Psoas muscle (tissue), 8 donors: ENCODE measurements around the gene SORBS2. TPM values are rescaled to one million over a fixed set of nuclear protein-coding genes. Genes with fewer than 3 reads are reported as not detected.

Source experiments
- ATAC-seq, 4 donors: fragments of 200-7000 bp; cut with Tn5 transposase; one replicate each; pipeline ENCODE4 v1.9.1; 2020; ENCODE audit warnings: moderate library complexity in 3 of 4, mild to moderate bottlenecking in 2 of 4
- DNase-seq, 2 donors: peaks; one replicate each; pipeline ENCODE4 v3.0.0-alpha.2; 2020
- H3K27ac ChIP-seq: fragments of 200-600 bp; one replicate; pipeline ENCODE4 v1.8.0; 2022
- H3K27me3 ChIP-seq, 3 donors: fragments of 200-600 bp in 1 of 3; one replicate each; pipeline versions ENCODE4 v1.6.1 to v1.8.0; 2013 to 2022; ENCODE audit warnings: low read length in 2 of 3, mild to moderate bottlenecking in 2 of 3, moderate library complexity in 1 of 3; ENCODE audit not compliant: insufficient read depth in 3 of 3
- H3K36me3 ChIP-seq, 2 donors: fragments of 200-600 bp in 1 of 2; one replicate each; pipeline versions ENCODE4 v1.6.1 to v1.8.0; 2013 to 2022; ENCODE audit warnings: low read depth in 1 of 2, mild to moderate bottlenecking in 1 of 2, moderate library complexity in 1 of 2; ENCODE audit not compliant: insufficient read depth in 1 of 2
- H3K4me1 ChIP-seq: fragments of 200-600 bp; one replicate; pipeline ENCODE4 v1.8.0; 2022
- H3K4me3 ChIP-seq: fragments of 200-600 bp; one replicate; pipeline ENCODE4 v1.8.0; 2022; ENCODE audit warnings: mild to moderate bottlenecking
- H3K9me3 ChIP-seq: fragments of 200-600 bp; one replicate; pipeline ENCODE4 v1.8.0; 2022
- CTCF ChIP-seq: fragments of 200-600 bp; IDR thresholded peaks from one replicate; pipeline ENCODE4 v1.8.0; 2022; ENCODE audit warnings: antibody characterized with exemption
- WGBS, 3 donors: extraction: QIAGEN DNeasy Blood & Tissue Kit; methylation state at CpG; one replicate each; pipeline versions ENCODE4 v1.1.6 to v1.1.7; 2013; 5-methylcytosine and 5-hydroxymethylcytosine counted together
- intact Hi-C, 2 donors: fragments of 100-400 bp; cut with DNase I; formaldehyde crosslinking; loops; one replicate each; pipeline versions ENCODE4 v1.11.0 to v1.14.2; 2022
- polyA plus RNA-seq, 3 donors: library from polyadenylated mRNA; stranded (reverse); fragments of 200-250 nt; gene quantifications; one replicate each; pipeline ENCODE4 v1.2.3, GENCODE V29; 2013
- total RNA-seq, 4 donors: library from RNA; stranded (reverse); fragmentation: NEBNext Ultra II Directional in 2 of 4; extraction: Animal tissue kit (Norgen Biotek cat#: 25700) in 2 of 4; gene quantifications; one replicate each; pipeline versions ENCODE4 v1.2.1 to v1.2.4, GENCODE V29; 2021 to 2023
- donor health status: healthy with polysubstance abuse.
- donor health status: DM: no; HTN: no; CAD: no; lungs with moderate emphysema.
- donor health status: Bipolar disorder and iron deficiency.
- donor health status: healthy.
- donor health status: DM: yes; HTN: yes; CAD: no.
- donor health status: DM: no; HTN: no; CAD: no.
- donor health status: DM: no; HTN: no; CAD: no.
- donor health status: DM: yes; HTN: yes; CAD: no.

The SORBS2 gene
- total and polyA plus RNA-seq, 7 donors = 2.5 to 30.4 (median 7.2) TPM

DNA sequence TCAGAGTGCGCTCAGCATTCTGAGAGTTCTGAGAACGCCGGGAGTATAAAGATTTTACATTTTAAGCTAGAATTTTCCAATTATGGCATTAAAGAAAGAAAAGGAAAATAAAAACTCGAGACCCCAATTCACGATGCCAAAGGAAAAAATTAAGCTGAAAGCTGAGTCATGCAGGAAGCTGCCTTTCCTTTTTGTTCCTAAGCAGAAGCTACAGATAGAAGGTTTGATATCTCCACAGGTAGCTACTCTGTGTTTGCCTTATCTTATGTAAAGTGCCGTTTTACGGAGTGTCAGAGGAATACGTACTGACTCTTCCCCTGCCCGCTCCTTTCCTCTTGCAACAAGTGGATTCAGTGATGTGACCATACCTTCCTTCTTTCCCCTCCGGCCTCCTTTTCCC is 10.8 kb upstream of the SORBS2 start:
- TF ChIP-seq CTCF = no peak
- no peak for DNase-seq
- no peaks in the 10 kb centered on the region for H3K4me1 ChIP-seq
- no peak for ATAC-seq
- H3K9me3 ChIP-seq = no peaks in the 10 kb centered on the region
- peaks cover 0 to 2% (median 0%) of the 10 kb centered on the region in 3 donors for H3K27me3 ChIP-seq
- no peak overlapping the region for H3K27ac ChIP-seq
- no peak overlapping the region for H3K4me3 ChIP-seq
- 80 to 83% (median 83%) methylated on average over 10 of the region's 10 CpGs for WGBS, 3 donors
- intact Hi-C loops = no loop called here
- no peaks in the 10 kb centered on the region for H3K36me3 ChIP-seq

DNA sequence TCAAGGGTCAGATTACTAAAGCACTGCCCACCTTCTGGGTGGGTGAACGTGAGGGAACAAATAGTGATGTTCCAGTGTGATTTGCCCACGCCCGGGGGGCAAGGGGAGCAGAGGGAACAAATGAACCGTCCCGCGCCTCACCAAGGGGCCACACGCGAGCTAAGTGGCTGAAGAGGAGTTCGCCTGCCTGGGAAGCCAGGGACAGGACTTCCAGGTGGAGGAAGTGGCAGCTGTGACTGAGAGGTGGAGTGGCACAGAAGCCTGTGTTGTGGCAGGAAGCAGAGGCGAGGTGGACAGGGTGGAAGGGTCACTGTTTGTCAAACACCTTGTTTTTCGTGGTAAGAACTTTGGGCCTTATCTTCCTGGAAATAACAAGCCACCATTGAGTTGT is 9.0 kb upstream of the SORBS2 start:
- TF ChIP-seq CTCF = no peak
- H3K4me3 ChIP-seq = no peak overlapping the region
- DNase-seq (no peak), ATAC-seq (no peak)
- H3K4me1 ChIP-seq = no peaks in the 10 kb centered on the region
- no peaks in the 10 kb centered on the region for H3K9me3 ChIP-seq
- peaks cover 0 to 2% (median 0%) of the 10 kb centered on the region in 3 donors for H3K27me3 ChIP-seq
- H3K36me3 ChIP-seq = no peaks in the 10 kb centered on the region
- no peak overlapping the region for H3K27ac ChIP-seq
- WGBS, 3 donors = 92 to 93% (median 93%) methylated on average over 11 of the region's 11 CpGs
- intact Hi-C loops = no loop called here

GRCh38 chr4:185820146-185821028 is 8.4 kb upstream of the SORBS2 start:
- intact Hi-C loops = no loop called here
- Histone ChIP-seq H3K36me3 (no peaks in the 10 kb centered on the region), H3K27ac (no peak overlapping the region), H3K27me3 (peaks cover 0 to 2% (median 0%) of the 10 kb centered on the region in 3 donors), H3K4me3 (no peak overlapping the region), H3K9me3 (no peaks in the 10 kb centered on the region), H3K4me1 (no peaks in the 10 kb centered on the region)
- TF ChIP-seq CTCF = no peak
- ATAC-seq (no peak), DNase-seq (no peak)
- 61 to 66% (median 63%) methylated on average over 29 of the region's 29 CpGs for WGBS, 3 donors

DNA sequence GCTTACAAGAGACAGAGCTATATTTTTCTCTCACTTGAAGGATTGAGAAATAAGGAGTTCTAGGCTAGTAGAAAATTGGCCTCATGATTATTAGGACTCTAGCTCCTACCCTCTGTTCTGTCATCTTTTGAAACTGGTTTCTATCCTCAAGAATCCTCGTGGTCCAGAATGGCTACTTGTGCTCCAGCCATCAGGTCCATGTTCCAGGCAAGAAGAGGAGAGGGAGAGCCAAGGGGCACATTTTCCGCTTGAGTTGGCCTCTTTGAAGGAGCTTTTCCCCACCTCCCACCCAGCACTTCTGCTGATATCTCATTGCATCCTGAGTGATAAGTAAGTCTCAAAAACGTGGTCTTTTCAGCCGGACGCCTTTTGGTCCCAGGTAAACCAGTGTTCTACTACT is 7.2 kb upstream of the SORBS2 start:
- intact Hi-C loops = no loop called here
- peaks cover 0 to 4% (median 4%) of the 10 kb centered on the region in 3 donors for H3K27me3 ChIP-seq
- no peak overlapping the region for H3K27ac ChIP-seq
- no peaks in the 10 kb centered on the region for H3K9me3 ChIP-seq
- no peaks in the 10 kb centered on the region for H3K36me3 ChIP-seq
- no peaks in the 10 kb centered on the region for H3K4me1 ChIP-seq
- DNase-seq (no peak), ATAC-seq (no peak)
- H3K4me3 ChIP-seq = no peak overlapping the region
- TF ChIP-seq CTCF = no peak
- 94 to 98% (median 94%) methylated on average over 5 of the region's 5 CpGs for WGBS, 3 donors
